Activated CD4-positive, alpha-beta T cell treated with anti-CD3 and anti-CD28 coated beads, Interleukin-2, amount 50 U/mL, for 4 hours (primary cell): ENCODE measurements around the gene C8B.

Experiments
- DNase-seq, 2 experiments: peaks; one replicate each; pipeline ENCODE4 v3.0.0-alpha.2; 2020

C8B gene

DNA sequence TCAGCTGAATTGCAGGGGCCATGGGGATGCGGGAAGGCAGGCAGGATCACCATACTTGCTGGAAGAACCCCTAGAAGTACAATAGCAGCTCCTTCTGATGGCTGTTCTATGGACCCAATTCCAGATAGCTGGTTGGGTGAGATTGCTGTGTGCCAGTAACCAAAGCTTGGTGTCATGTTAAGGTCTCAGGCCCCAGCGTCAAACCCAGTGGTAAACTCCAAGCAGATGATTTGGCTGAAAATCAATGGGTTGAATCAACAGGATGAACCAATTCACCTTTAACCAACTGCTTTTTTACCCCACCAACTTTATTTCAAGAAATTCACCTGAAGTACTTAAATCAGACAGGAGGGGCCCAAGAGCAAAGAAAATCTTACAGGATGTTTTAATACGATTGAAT lies 37.8 kb downstream of the C8B start:
- no peak for DNase-seq

DNA sequence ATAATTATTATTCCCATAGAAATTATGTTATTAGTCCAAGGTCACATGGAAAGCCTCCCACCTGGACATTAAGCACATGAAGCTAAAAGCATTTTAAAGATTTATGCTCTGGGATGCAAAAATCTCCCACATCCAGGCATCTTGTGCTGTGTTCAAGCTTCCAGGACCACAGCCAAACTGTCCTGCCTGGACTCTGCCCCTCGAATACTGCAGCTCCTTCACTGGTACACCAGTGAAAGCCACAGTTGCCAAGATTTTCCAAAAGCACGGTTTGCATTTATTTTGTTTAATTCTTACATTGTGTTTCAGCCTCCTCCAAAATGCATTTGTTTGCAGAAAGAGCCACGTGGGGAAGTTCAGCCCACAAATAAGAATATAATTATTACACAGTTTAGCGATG lies 38.6 kb downstream of the C8B start:
- no peak for DNase-seq

GRCh38 chr1:56925193-56925592 lies 40.6 kb downstream of the C8B start:
- DNase-seq: no peak

- no peak for DNase-seq
Measured at GRCh38 chr1:56924116-56924515, 41.7 kb downstream of the C8B start.

DNA sequence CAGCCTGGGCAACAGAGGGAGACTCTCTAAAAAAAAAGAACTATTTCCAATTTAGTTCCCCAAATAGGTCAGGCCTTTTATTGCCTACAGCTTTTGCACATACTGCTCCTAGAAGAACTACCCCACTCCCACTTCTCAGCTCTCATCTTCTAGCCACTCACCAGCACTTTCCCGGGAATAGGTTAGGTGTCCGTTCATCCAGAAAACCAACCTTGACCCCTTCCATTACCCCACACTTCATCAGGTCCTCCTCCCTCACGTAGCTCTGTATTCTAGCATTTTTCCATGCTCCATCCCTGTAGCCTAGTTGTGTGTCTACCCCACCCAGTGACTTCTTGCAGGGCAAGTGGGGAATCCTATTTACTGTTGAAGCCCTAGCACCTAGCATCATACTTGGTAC lies 42.6 kb downstream of the C8B start:
- DNase-seq: no peak

DNA sequence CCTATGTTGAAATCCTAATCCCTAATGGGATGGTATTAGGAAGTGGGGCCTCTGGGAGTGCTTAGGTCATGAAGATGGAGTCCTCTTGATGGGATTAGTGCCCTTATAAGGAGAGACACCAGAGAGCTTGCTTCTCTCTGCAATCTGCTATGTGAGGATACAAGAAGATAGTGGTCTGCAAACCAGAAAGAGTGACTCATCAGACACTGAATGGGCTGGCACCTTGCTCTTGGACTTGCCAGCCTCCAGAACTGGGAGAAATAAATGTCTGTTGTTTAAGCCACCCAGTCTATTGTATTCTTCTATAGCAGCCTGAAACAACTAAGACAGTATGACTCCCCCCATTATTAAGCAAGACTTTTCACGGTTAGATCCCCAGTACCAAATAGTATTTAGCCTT lies 43.3 kb downstream of the C8B start:
- DNase-seq: no peak

- no peak for DNase-seq
Measured at GRCh38 chr1:56922070-56922469, 43.7 kb downstream of the C8B start.

GRCh38 chr1:56921479-56921878 lies 44.3 kb downstream of the C8B start:
- DNase-seq: no peak

- DNase-seq: no peak
Measured at GRCh38 chr1:56920591-56921001, 45.2 kb downstream of the C8B start.

GRCh38 chr1:56917356-56917755 lies 48.5 kb downstream of the C8B start:
- no peak for DNase-seq

- DNase-seq: no peak
Measured at GRCh38 chr1:56916630-56917029, 49.2 kb downstream of the C8B start.

GRCh38 chr1:56915960-56916359 lies 49.9 kb downstream of the C8B start:
- DNase-seq: no peak

- no peak for DNase-seq
Measured at GRCh38 chr1:56912325-56912724, 53.5 kb downstream of the C8B start.

DNA sequence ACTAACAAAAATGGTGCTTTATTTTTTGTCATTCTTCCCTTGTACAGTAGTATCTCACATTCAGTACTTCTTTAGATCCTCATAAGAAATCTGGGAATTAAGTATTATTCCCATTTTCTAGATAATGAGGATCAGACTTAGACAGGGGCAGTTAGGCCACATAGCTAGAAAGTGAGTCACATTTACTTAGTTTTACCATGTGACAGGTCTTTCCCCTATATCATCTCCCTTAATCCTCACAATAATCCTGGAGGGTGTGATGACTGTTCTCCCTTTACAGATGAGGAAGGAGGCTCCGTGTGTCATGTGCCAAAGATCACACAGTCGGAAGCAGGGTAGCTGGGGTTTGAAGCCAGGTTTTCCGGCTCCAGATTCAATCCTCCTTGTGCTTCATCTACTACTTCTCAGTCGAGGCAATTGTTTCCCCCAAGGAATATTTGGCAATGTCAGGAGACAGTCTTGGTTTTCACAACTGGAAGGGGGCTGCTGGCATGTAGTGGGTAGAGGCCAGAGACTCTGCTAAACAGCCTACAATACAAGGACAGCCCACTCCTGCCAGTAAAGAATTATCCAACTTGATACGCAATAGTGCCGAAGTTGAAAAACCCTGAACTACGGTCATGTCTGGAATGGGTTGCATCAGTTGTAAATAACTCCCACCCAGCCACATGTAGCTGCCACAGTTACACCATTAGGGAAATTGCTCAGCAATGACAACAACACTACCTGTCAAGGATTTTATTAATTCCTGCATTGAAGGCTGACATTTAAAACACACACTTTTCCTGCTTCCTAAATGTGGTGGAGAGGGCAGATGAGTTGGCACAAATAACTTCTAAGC lies 54.5 kb downstream of the C8B start:
- no peak for DNase-seq

- DNase-seq: no peak
Measured at GRCh38 chr1:56910441-56910985, 55.3 kb downstream of the C8B start.

DNA sequence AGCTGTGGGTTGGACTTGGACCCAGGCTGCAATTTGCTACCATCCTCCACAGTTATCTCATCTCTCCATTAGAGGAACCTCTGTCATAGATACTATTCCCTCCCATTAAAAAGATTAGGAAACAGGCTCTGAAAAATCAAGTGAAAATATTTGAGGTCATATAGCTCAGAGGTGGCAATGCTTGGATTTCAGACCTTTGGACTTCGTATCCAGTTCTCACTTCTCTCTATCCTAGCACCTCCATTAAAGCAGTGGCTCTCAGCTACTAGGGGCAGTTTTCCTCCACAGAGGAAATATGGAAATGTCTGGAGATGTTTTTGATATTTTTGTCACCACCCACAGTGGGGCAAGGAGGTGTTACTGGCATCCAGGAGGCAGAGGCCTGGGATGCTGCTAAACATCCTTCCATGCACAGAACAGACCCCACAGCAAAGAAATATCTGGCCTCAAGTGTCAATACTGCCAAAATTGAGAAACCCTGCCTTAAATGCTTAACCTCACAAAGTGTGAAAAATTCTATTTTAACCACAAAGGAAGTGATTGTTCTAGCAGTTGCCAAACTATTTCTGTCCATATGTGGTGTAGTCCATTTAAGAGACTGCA lies 57.1 kb downstream of the C8B start:
- DNase-seq: no peak

DNA sequence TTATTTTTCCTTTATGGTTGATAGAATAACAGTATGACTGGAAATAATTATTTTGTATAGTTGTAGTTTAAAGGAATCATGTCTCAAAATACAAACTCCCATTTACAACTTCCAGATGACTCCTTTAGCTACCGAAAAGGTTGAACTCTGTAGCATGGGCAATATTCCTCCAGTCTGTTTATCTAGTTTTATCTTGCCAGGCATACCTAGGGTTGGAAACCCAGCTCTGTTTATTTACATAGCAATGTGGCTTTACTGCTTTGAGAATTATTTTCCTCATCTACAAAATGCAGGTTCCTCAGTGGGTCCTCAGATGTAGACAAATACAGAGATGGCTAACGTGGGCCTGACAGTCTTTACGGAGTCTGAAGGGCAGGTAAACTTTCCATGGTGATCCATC lies 60.1 kb downstream of the C8B start:
- DNase-seq: no peak

GRCh38 chr1:56904663-56905397 lies 61.0 kb downstream of the C8B start:
- no peak for DNase-seq

DNA sequence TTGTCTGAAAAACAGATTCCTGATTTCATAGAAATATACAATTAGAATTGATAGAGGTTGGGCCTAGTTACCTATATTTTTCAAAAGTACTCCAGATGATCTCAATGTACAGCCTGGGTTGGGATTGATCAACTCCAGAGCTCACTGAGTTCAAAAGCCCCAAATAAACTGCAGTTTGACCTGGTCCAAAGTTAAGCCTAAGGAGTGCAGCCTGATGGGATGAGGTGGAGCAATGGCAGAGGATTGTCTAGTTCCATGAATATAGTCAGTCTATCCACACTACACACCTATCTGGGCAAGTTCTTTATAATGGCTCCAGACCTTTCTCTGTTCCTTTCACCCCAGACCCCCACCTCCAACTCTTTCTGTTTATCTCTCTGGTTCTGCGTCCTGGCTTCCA lies 62.0 kb downstream of the C8B start:
- no peak for DNase-seq

GRCh38 chr1:56901716-56902115 lies 64.1 kb downstream of the C8B start:
- no peak for DNase-seq

- DNase-seq: no peak
Measured at GRCh38 chr1:56898879-56899278, 66.9 kb downstream of the C8B start.

DNA sequence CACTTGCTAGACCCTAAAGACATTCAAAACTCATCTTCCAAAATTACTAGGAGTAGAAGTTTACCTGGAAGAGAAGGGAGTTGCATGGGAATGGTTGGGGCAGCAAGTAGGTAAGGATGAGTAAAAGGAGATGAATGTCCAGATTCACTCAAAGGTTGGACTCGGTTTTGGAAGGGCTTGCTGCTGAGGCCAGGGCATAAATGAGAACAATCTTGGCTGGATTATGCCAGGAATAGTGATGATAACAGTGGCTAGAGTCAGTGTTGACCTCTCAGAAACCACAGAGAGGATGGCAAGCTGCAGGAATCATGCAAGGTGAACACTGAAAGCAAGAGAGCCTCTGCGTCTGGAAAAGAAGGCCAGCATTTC lies 67.8 kb downstream of the C8B start:
- no peak for DNase-seq

- no peak for DNase-seq
Measured at GRCh38 chr1:56897150-56898004, 68.4 kb downstream of the C8B start.
